HG02885 (cell line): ENCODE measurements around the gene SSC5D.

Experiments
- ATAC-seq: cut with Tn5 transposase; IDR thresholded peaks from one replicate; pipeline ENCODE4 v1.9.1; 2021; ENCODE audit warnings: mild to moderate bottlenecking; ENCODE audit not compliant: unreplicated experiment, poor library complexity

SSC5D gene

GRCh38 chr19:55453511-55454260 lies 34.5 kb upstream of the SSC5D start:
- ATAC-seq: no peak

- no peak for ATAC-seq
These were observed 33.4 kb upstream of the SSC5D start for GRCh38 chr19:55454787-55455243.

- no peak for ATAC-seq
These were observed 32.5 kb upstream of the SSC5D start for GRCh38 chr19:55455576-55456235.

GRCh38 chr19:55456347-55456746 lies 31.9 kb upstream of the SSC5D start:
- no peak for ATAC-seq

- ATAC-seq: no peak
These were observed 30.4 kb upstream of the SSC5D start for GRCh38 chr19:55457683-55458457.

GRCh38 chr19:55459551-55459949 lies 28.7 kb upstream of the SSC5D start:
- no peak for ATAC-seq

- ATAC-seq: no peak
These were observed 28.1 kb upstream of the SSC5D start for GRCh38 chr19:55459950-55460657.

GRCh38 chr19:55460670-55461258 lies 27.5 kb upstream of the SSC5D start:
- no peak for ATAC-seq

GRCh38 chr19:55461259-55461973 lies 26.8 kb upstream of the SSC5D start, which contains the start of gene ISOC2:
ISOC2 (minus strand) TSS chr19:55461642; CDS start chr19:55456486, 5,156 bp downstream.
- peak; percentile 96 for ATAC-seq

- ATAC-seq: no peak
These were observed 26.1 kb upstream of the SSC5D start for GRCh38 chr19:55461974-55462626.

- no peak for ATAC-seq
These were observed 25.5 kb upstream of the SSC5D start for GRCh38 chr19:55462722-55463121.

GRCh38 chr19:55463583-55464031 lies 24.6 kb upstream of the SSC5D start:
- ATAC-seq: no peak

GRCh38 chr19:55464039-55464661 lies 24.1 kb upstream of the SSC5D start:
- ATAC-seq: no peak

- ATAC-seq: no peak
These were observed 23.6 kb upstream of the SSC5D start, which contains the start of gene C19orf85 for GRCh38 chr19:55464662-55465054. C19orf85 (minus strand) TSS chr19:55464751; CDS start chr19:55464554, 197 bp downstream.

- no peak for ATAC-seq
These were observed 22.6 kb upstream of the SSC5D start for GRCh38 chr19:55465460-55466240.

GRCh38 chr19:55466241-55466614 lies 22.0 kb upstream of the SSC5D start:
- no peak for ATAC-seq

- ATAC-seq: peak; percentile 73
These were observed 20.8 kb upstream of the SSC5D start for GRCh38 chr19:55467236-55468053.
